ENCODE data around the gene GRIN3B. TPM values are rescaled to one million over a fixed set of nuclear protein-coding genes. Genes with fewer than 3 reads are reported as not detected.

Gene GRIN3B
- total RNA-seq, 4 donors from 2014 or later: not detected

GRCh38 chr19:966485-967088 is 33.6 kb upstream of the GRIN3B start:
- no peak overlapping the region for H3K4me3 ChIP-seq
- TF ChIP-seq POLR2A (IDR thresholded peaks at IDR 0.05): no peak
- no peak for TF ChIP-seq CTCF (IDR thresholded peaks at IDR 0.05 in 4 of 5, conservative IDR thresholded peaks at IDR 0.05 in 1 of 5)
- peaks cover 0 to 6% (median 0%) of the 10 kb centered on the region in 3 donors for H3K9me3 ChIP-seq
- in situ Hi-C loops (cut with MboI; ENCODE audit: low sequenced_read_pairs in 4 of 4) (no loop called here), intact Hi-C loops (cut with DNase I; ENCODE audit: low total_unique reads) (no loop called here)
- H3K4me1 ChIP-seq: no peaks in the 10 kb centered on the region
- H3K27me3 ChIP-seq: peaks cover 0 to 5% (median 0%) of the 10 kb centered on the region in 3 donors
- H3K36me3 ChIP-seq: peaks cover 2 to 40% of the 10 kb centered on the region in 2 donors
- ATAC-seq (no peak), DNase-seq (no peak)
- H3K27ac ChIP-seq: no peak overlapping the region

- Histone ChIP-seq H3K9me3 (peaks cover 0 to 6% (median 0%) of the 10 kb centered on the region in 3 donors), H3K4me3 (no peak overlapping the region), H3K27me3 (peaks cover 0 to 5% (median 0%) of the 10 kb centered on the region in 3 donors), H3K27ac (no peak overlapping the region), H3K4me1 (no peaks in the 10 kb centered on the region), H3K36me3 (peaks cover 2 to 47% of the 10 kb centered on the region in 2 donors)
- no peak for DNase-seq
- in situ Hi-C loops (cut with MboI; ENCODE audit: low sequenced_read_pairs in 4 of 4): loop anchor here in 1 of 4 donors (10.0 kb wide), 1 partner anchor 196 kb away; no protein-coding TSS in a partner anchor
- intact Hi-C loops (cut with DNase I; ENCODE audit: low total_unique reads): no loop called here
- ATAC-seq: no peak
- TF ChIP-seq POLR2A (IDR thresholded peaks at IDR 0.05) (no peak), CTCF (IDR thresholded peaks at IDR 0.05 in 4 of 5, conservative IDR thresholded peaks at IDR 0.05 in 1 of 5) (peak in 4 of 5 experiments; percentile 23 to 68 (median 53))
Observed at GRCh38 chr19:970695-971094, 29.5 kb upstream of the GRIN3B start.

GRCh38 chr19:971795-972194 is 28.4 kb upstream of the GRIN3B start:
- in situ Hi-C loops (cut with MboI; ENCODE audit: low sequenced_read_pairs in 4 of 4) (loop anchor here in 1 of 4 donors (10.0 kb wide), 1 partner anchor 197 kb away; no protein-coding TSS in a partner anchor), intact Hi-C loops (cut with DNase I; ENCODE audit: low total_unique reads) (no loop called here)
- ATAC-seq: no peak
- TF ChIP-seq CTCF (IDR thresholded peaks at IDR 0.05 in 4 of 5, conservative IDR thresholded peaks at IDR 0.05 in 1 of 5) (no peak), POLR2A (IDR thresholded peaks at IDR 0.05) (no peak)
- H3K36me3 ChIP-seq: peaks cover 2 to 47% of the 10 kb centered on the region in 2 donors
- no peak overlapping the region for H3K4me3 ChIP-seq
- no peaks in the 10 kb centered on the region for H3K4me1 ChIP-seq
- H3K9me3 ChIP-seq: peaks cover 0 to 6% (median 0%) of the 10 kb centered on the region in 3 donors
- no peak for DNase-seq
- H3K27ac ChIP-seq: no peak overlapping the region
- H3K27me3 ChIP-seq: peaks cover 0 to 5% (median 0%) of the 10 kb centered on the region in 3 donors

- no peak overlapping the region for H3K27ac ChIP-seq
- no peak overlapping the region for H3K4me3 ChIP-seq
- peaks cover 2 to 44% of the 10 kb centered on the region in 2 donors for H3K36me3 ChIP-seq
- ATAC-seq (no peak), DNase-seq (no peak)
- in situ Hi-C loops (cut with MboI; ENCODE audit: low sequenced_read_pairs in 4 of 4): loop anchor here in 1 of 4 donors (10.0 kb wide), 1 partner anchor 197 kb away; no protein-coding TSS in a partner anchor
- TF ChIP-seq POLR2A (IDR thresholded peaks at IDR 0.05) (no peak), CTCF (IDR thresholded peaks at IDR 0.05 in 4 of 5, conservative IDR thresholded peaks at IDR 0.05 in 1 of 5) (no peak)
- peaks cover 0 to 6% (median 0%) of the 10 kb centered on the region in 3 donors for H3K9me3 ChIP-seq
- H3K4me1 ChIP-seq: no peaks in the 10 kb centered on the region
- intact Hi-C loops (cut with DNase I; ENCODE audit: low total_unique reads): no loop called here
- peaks cover 0 to 5% (median 0%) of the 10 kb centered on the region in 3 donors for H3K27me3 ChIP-seq
Observed at GRCh38 chr19:972281-972680, 27.9 kb upstream of the GRIN3B start.
